GDM1 (cell line): ENCODE results near the gene HTT.
"Not testable (repeated sequence)": the region's sequence is repeated elsewhere in the genome, so short reads cannot be mapped to it uniquely, and the experiment has no call there.

Experiments
- DNase-seq: peaks from one replicate; lab custom pipeline; 2025; lab: John Stamatoyannopoulos, UW

HTT gene

DNA sequence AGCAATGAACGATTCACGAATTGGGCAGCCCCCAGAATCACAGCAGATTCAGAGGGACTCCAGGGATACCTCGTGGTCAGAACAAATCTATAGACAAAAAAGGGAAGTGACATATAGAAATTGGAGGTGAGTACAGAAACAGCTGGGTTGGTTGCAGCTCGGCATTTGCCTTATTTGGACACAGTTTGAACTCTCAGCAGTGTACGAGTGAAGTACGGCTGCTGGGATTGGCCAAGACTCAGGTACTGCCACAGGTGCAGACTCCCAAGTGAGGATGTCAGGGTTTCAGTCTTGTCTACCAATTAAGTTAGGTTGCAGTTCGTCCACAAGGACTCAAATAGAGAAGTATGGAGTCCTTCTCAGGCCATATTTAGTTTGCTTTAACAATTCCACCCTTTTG is 28.3 kb upstream of the HTT start:
- DNase-seq = peak; percentile 6

DNA sequence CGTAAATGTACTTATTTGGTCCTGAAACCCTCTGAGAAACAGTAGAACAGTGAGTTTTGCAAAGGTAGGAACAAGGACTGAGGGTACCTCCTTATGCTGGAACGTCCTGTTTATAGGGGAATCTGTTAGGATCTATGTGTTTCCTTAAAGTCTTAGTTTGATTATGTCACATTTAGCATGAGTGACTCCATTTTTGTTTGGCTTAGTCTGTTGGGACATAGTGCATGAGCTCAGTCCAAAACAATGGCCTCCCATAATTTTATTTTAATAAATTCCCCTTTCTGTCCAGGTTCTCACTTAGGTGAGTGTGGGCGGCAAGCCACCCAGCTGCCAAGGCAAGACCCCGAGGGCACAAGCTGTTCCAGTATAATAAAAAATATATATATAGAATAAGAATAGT is 27.9 kb upstream of the HTT start:
- DNase-seq = no peak

DNA sequence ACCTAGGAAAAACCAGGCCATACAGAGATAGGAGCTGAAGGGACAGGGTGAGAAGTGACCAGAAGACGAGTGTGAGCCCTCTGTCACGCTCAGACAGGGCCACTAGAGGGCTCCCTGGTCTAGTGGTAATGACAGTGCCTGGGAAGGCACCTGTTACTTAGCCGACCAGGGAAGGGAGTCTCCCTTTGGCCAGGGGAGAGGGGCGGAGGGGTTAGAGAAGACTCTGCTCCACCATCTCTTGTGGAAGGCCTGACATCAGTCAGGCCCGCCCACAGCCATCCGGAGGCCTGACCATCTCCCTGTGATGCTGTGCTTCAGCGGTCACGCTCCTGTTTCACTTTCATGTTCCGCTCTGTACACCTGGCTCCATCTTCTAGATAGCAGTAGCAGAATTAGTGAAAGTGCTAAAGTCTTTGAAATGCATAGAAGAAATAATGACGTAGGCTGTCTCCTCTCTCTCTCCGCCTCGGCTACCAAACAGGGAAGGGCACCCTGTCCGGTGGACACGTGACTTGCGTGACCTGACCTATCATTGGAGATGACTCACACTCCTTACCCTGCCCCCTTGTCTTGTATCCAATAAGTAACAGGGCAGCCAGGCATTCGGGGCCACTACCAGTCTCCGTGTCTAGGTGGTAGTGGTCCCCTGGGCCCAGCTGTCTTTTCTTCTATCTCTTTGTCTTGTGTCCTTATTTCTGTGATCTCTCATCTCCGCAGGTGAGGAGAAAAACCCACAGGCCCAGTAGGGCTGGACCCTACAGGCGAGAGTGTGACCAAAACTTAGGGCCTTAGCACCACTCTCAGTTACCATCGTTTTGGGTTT is 26.8 kb upstream of the HTT start:
- DNase-seq = peak; percentile 46

DNA sequence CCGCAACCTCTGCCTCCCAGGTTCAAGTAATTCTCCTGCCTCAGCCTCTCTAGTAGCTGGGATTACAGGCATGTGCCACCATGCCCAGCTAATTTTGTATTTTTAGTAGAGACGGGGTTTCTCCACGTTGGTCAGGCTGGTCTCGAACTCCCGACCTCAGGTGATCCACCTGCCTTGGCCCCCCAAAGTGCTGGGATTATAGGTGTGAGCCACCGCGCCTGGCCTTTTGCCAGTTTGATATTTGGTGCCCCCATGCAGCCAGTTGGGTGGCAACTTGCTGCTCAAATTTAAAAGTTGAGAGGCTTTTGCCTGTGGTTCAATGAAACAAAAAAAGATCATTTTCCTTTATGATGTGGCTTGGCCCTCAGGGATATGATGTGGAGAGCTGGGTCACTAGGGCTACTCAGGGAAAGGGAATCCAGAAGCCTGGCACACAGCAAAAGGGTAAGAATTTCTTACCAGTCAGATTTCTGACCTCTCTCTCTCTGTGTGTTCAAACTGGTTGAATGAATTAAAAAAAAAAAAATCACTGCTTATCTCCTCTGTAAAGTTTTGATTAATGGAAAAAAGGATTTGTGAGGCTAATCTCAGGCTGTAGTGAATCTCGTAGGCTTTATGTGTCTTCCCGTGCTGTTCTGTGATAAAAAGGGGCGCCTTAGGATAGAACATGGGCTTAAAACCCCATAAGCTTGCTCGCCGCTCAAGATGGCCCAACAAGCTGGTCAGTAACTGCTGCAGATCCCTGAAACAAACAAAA is 23.2 kb upstream of the HTT start:
- DNase-seq = not testable (repeated sequence)

DNA sequence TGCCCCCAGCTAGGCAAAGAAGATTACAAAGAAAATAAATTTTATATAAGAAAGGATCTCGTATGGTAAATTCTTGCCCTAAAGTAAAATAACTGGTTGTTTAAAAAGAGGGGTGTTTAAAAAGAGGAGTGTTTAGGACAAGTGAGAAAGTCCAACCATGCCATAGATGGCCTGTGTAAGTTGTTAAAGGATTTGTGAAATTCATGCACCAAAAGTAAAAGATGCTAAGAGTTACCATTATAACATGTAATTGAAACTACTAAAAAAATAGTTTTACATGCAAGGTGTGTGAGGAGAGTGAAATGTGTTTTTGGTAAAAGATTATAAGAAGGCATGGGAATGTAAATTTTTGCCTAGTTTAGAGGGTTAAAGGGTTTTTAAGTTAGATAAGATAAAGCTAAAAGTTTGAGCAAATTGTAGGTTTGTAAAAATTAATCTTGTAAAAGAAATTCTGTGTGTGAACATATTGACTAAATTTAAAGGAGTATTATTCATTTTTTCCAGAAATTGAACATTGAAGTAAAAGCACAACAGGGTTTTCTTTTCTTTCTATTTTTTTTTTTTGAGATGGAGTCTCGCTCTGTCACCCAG is 20.2 kb upstream of the HTT start:
- DNase-seq = no peak

DNA sequence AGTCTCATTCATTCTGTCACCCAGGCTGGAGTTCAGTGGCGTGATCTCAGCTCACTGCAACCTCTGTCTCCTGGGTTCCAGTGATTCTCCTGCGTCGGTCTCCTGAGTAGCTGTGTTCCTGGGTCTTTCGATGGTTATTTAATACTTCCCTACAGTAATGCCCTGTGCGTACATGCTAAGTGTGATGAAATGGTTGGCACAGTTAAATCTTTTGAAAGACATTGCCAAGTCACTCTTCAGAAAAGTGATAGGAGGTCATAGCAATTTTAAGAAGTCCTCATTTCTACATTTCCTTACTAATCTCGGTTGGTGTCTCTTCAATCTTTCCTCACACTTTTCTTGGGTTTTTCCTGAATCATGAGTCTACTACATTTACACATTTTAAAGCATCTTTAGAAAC is 14.5 kb upstream of the HTT start:
- no peak for DNase-seq

DNA sequence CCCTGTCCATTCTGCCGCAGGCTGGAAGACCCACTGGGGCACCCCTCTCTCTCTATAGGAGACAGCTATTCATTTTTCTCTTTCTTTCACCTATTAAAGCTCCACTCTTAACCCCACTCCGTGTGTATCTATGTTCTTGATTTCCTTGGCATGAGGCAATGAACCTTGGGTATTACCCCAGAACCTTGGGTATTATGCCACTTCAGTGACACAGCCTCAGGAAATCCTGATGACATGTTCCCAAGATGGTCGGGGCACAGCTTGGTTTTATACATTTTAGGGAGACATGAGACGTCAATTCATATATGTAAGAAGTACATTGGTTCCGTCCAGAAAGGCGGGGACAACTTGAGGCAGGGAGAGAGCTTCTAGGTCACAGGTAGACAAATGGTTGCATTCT is 13.5 kb upstream of the HTT start:
- DNase-seq = no peak

DNA sequence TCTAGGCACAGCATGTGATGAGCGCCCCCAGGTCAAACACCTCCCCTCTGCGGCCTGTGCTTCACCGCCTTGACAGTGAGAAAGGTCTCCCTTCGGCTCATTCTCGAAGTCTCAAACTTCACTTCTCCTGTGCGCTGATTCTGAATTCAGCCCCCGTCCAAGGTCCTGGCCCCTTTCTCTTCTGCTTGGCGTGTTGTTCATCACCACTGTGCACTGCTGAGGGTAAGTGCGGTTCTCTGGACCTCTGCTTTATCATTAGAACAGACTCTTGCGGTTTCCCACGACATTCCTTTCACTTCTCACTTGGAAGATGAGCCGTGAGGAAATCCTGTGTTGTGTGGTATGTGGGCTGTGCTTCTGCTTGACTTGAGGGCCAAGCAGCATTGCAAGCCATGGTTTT is 12.0 kb upstream of the HTT start:
- DNase-seq = peak; percentile 64

DNA sequence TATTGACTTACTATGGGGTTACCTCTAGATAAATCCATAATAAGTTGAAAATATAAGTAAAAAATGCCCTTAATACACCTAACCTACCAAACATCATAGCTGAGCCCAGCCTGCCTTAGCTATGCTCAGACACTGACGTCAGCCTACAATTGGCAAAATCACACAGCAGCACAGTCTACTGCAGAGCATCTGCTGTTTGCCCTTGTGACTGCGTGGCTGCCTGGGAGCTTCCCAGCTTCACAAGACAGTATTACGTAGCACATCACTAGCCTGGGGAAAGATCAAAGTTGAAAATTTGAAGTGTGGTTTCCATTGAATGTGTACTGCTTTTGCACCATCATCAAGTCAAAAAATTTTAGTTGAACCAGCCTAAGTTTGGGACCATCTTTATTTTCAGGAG is 8.9 kb upstream of the HTT start:
- DNase-seq = no peak

DNA sequence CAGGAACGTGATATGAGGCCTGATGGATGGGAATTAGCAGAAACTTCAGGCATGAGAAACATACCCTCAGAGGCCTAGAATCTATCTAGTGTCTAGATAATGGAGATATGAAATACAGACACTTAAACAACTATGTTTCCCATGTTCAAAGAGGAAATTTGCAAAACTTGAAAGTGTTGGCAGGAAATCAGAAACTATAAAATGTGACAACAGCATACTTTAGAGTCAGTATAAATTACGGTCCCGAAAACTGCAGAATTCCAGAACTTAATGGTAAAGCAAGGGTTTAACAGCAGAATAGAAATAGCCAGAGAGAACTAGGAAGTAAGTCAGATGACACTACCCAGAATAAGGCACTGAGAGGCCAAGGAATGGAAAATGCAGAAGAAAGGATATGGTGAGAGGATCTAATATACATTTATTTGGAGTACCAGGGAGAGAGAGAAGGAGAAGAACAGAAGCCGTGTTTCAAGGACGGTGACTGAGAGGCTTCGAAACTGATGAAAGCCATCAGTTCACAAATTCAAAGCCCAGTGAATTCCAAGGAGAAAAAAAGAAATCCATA is 7.6 kb upstream of the HTT start:
- DNase-seq = no peak

DNA sequence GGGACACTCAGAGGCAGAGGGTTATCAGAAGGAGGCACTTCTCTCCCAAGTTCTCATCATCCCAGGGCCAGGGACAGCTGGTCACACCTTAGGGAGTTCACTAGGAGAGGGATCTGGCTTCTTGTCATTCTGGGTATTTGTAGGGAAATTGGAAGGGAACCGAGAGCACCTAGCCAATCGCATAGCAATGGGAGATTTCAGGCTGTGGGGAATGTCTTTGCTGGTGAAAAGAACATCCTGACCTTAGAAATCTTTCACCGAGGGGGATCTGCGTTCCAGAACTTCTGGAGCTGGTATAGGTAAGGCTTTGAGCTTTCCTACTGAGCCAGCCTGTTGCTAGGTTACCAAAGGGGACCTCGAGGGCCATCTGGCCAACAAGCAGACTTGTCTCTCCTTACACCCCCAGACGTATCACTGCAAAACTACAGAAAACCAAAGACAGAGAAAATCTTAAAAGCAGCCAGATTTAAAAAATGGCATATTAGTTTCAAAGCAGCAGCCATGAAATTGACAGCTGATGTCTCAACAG is 6.9 kb upstream of the HTT start:
- DNase-seq = no peak

DNA sequence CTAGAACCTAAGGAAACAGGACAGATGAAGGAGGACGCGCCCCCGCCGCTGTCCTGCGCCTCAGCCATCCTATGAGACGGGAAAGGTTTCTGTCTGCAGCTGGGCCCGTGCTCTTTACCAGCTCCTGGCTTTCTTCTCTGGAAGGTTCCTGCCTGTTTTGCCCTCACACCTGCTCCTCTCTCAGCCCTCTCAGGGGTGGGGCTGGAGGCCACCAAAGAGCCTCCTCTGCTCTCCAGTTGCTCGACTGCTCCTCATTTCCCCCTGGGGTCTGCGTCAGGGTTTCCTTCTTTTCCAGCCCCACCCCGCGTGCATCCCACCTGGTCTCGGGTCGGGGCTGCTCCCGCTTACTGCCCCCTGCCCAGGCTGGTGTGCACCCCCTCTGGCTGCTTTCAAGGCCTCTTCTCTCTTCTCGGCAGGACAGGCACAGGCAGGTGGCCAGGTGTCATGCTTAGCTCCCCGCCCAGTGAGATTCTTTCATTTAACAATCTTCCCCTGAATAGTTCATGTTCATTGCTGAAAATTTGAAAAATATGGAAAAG is 4.8 kb upstream of the HTT start:
- DNase-seq = no peak

DNA sequence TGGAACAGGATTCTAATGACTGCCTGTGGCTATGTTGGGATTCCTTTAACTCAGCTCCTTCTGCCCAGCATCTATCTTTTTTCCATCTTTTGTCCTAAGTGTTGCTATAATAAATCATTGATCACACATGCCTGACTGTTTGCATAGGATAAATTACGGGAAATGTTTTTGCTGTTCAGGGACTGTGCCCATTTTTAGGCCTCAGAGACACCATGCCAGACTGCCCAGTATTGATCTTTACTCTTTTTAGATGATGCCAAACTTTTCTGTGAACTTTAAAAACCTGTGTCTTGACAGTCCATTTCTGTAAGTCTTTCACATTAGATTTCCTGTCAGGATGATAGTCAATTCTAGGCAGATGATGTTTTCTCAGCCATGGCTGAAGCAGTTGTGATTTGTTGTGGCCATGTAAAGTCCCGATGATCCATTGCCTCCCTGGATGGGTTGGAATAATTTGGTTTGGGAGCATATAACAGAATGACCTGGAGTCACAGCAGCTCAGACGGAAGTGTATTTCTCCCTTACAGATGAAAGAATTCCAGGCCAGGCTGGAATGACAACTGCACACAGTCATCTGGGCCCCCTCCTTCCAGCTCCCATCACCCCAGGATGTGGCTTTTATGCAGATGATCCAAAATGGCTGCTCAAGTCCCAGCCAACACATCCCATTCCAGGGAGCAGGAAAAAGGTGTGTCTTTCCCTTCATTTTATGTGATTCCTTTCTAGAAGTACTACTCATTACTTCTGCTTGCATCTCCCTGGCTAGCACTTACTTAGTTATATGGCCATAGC is 3.6 kb upstream of the HTT start:
- DNase-seq = no peak

DNA sequence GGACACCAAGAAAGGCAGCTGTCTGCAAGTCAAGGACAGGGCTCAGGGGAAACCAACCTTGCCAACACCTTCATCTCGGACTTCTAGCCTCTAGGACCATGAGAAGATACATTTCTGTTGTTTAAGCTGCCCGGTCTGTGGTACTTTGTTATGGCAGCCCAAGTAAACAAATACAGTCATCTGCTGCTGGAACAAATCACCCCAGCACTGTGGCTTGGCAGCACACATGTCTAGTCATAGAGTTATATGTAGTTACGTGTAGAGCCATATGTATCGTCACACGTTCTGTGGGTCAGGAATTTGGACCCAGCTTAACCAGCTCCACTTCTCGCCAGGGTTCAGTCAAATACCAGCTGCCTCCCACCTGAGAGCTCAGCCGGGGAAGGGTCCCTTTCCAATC is 2.7 kb upstream of the HTT start:
- no peak for DNase-seq

DNA sequence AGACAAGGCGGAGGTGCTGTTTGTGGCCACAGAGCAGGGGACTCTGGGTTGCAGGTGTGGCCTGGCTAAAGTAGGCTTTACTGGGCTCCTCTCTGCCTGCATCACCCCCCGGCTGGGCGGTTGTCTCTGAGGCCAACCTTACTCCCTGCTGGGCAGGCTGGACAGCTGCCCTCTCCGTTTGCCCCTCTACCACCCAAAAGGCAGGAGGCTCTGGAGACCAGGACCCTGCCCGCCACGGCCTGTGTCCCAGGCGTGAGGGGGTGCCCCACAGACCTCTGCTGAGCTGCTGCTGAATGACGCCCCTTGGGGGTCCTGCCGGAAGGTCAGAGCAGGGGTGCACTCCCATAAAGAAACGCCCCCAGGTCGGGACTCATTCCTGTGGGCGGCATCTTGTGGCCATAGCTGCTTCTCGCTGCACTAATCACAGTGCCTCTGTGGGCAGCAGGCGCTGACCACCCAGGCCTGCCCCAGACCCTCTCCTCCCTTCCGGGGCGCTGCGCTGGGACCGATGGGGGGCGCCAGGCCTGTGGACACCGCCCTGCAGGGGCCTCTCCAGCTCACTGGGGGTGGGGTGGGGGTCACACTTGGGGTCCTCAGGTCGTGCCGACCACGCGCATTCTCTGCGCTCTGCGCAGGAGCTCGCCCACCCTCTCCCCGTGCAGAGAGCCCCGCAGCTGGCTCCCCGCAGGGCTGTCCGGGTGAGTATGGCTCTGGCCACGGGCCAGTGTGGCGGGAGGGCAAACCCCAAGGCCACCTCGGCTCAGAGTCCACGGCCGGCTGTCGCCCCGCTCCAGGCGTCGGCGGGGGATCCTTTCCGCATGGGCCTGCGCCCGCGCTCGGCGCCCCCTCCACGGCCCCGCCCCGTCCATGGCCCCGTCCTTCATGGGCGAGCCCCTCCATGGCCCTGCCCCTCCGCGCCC is 1.1 kb upstream of the HTT start:
- DNase-seq = no peak

DNA sequence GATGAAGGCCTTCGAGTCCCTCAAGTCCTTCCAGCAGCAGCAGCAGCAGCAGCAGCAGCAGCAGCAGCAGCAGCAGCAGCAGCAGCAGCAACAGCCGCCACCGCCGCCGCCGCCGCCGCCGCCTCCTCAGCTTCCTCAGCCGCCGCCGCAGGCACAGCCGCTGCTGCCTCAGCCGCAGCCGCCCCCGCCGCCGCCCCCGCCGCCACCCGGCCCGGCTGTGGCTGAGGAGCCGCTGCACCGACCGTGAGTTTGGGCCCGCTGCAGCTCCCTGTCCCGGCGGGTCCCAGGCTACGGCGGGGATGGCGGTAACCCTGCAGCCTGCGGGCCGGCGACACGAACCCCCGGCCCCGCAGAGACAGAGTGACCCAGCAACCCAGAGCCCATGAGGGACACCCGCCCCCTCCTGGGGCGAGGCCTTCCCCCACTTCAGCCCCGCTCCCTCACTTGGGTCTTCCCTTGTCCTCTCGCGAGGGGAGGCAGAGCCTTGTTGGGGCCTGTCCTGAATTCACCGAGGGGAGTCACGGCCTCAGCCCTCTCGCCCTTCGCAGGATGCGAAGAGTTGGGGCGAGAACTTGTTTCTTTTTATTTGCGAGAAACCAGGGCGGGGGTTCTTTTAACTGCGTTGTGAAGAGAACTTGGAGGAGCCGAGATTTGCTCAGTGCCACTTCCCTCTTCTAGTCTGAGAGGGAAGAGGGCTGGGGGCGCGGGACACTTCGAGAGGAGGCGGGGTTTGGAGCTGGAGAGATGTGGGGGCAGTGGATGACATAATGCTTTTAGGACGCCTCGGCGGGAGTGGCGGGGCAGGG is 568 bp downstream of the HTT start:
- peak; percentile 67 for DNase-seq

DNA sequence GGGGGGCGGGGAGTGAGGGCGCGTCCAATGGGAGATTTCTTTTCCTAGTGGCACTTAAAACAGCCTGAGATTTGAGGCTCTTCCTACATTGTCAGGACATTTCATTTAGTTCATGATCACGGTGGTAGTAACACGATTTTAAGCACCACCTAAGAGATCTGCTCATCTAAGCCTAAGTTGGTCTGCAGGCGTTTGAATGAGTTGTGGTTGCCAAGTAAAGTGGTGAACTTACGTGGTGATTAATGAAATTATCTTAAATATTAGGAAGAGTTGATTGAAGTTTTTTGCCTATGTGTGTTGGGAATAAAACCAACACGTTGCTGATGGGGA is 1.1 kb downstream of the HTT start:
- DNase-seq = no peak

DNA sequence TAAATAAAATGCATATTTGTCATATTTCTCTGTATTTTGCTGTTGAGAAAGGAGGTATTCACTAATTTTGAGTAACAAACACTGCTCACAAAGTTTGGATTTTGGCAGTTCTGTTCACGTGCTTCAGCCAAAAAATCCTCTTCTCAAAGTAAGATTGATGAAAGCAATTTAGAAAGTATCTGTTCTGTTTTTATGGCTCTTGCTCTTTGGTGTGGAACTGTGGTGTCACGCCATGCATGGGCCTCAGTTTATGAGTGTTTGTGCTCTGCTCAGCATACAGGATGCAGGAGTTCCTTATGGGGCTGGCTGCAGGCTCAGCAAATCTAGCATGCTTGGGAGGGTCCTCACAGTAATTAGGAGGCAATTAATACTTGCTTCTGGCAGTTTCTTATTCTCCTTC is 3.3 kb downstream of the HTT start:
- no peak for DNase-seq

DNA sequence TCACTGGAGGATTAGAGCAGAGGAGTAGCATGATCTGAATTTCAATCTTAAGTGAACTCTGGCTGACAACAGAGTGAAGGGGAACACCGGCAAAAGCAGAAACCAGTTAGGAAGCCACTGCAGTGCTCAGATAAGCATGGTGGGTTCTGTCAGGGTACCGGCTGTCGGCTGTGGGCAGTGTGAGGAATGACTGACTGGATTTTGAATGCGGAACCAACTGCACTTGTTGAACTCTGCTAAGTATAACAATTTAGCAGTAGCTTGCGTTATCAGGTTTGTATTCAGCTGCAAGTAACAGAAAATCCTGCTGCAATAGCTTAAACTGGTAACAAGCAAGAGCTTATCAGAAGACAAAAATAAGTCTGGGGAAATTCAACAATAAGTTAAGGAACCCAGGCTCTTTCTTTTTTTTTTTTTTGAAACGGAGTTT is 5.2 kb downstream of the HTT start:
- peak; percentile 93 for DNase-seq
